GM18505 (cell line): Measurements from ENCODE around the gene AZU1.
"Not testable (repeated sequence)": the region's sequence is repeated elsewhere in the genome, so short reads cannot be mapped to it uniquely, and the experiment has no call there.

ENCODE experiments used
- ATAC-seq: cut with Tn5 transposase; IDR thresholded peaks from one replicate; pipeline ENCODE4 v1.9.1; 2021; ENCODE audit not compliant: unreplicated experiment
- POLR2A ChIP-seq: IDR thresholded peaks from 4 replicates; pipeline ENCODE4 v1.6.1; 2011; ENCODE audit warnings: borderline replicate concordance; ENCODE audit not compliant: insufficient read depth, insufficient read length; ENCODE audit errors: extremely low read depth

AZU1 gene

DNA sequence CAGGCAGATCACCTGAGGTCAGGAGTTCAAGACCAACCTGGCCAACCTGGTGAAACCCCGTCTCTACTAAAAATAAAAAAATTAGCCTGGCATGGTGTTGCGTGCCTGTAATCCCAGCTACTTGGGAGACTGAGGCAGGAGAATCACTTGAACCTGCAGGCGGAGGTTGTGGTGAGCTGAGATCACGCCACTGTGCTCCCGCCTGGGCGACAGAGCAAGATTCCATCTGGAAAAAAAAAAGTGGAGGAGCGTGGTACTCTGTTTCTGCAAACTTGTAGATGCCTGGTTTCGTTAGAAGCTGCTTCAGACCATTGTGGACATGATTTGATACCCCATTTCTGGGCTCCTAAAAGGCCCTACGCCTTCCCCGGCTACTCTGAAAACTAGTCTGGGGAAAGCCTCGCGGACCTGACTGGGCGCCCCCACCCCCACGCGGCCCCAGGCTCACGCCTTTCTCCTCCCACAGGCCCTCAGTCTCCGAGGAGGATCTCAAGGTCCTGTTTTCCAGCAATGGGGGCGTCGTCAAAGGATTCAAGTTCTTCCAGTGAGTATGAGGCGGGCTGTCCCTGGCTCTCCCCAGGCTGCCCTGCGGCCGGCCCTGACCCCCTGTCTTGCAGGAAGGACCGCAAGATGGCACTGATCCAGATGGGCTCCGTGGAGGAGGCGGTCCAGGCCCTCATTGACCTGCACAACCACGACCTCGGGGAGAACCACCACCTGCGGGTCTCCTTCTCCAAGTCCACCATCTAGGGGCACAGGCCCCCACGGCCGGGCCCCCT lies 17.4 kb upstream of the AZU1 start:
- no peak for ATAC-seq
- no peak for TF ChIP-seq POLR2A

DNA sequence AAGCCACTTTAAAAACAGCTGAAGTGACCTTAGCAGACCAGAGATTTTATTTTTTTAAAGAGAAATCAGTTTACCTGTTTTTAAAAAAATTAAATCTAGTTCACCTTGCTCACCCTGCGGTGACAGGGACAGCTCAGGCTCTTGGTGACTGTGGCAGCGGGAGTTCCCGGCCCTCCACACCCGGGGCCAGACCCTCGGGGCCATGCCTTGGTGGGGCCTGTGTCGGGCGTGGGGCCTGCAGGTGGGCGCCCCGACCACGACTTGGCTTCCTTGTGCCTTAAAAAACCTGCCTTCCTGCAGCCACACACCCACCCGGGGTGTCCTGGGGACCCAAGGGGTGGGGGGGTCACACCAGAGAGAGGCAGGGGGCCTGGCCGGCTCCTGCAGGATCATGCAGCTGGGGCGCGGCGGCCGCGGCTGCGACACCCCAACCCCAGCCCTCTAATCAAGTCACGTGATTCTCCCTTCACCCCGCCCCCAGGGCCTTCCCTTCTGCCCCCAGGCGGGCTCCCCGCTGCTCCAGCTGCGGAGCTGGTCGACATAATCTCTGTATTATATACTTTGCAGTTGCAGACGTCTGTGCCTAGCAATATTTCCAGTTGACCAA lies 16.7 kb upstream of the AZU1 start:
- peak; percentile 4 for TF ChIP-seq POLR2A
- no peak for ATAC-seq

DNA sequence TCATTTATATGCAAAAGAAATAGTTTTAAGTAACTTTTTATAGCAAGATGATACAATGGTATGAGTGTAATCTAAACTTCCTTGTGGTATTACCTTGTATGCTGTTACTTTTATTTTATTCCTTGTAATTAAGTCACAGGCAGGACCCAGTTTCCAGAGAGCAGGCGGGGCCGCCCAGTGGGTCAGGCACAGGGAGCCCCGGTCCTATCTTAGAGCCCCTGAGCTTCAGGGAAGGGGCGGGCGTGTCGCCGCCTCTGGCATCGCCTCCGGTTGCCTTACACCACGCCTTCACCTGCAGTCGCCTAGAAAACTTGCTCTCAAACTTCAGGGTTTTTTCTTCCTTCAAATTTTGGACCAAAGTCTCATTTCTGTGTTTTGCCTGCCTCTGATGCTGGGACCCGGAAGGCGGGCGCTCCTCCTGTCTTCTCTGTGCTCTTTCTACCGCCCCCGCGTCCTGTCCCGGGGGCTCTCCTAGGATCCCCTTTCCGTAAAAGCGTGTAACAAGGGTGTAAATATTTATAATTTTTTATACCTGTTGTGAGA lies 16.1 kb upstream of the AZU1 start:
- TF ChIP-seq POLR2A: no peak
- no peak for ATAC-seq

DNA sequence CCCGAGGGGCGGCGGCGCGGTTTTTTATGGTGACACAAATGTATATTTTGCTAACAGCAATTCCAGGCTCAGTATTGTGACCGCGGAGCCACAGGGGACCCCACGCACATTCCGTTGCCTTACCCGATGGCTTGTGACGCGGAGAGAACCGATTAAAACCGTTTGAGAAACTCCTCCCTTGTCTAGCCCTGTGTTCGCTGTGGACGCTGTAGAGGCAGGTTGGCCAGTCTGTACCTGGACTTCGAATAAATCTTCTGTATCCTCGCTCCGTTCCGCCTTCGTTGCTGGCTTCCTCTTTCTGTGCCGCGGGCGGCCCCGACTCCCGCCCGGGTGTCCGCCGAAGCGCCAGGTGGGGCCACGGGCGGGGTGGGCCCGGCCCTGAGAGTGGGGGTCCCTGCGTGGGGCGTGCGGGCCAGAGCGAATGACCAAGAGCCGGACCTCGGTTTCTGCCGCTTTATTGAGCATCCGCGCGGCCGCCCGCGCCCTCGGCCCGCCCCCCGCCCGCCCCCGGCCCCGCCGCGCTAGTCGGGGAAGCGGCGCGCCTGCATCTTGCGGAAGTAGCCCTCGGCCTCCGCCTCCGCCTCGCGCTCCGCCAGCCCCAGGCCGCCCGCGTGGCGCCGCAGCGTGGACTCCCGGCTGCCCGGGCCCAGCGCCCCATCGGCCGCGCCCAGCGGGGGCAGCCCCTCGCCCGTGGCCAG lies 15.4 kb upstream of the AZU1 start:
- ATAC-seq: no peak
- no peak for TF ChIP-seq POLR2A

DNA sequence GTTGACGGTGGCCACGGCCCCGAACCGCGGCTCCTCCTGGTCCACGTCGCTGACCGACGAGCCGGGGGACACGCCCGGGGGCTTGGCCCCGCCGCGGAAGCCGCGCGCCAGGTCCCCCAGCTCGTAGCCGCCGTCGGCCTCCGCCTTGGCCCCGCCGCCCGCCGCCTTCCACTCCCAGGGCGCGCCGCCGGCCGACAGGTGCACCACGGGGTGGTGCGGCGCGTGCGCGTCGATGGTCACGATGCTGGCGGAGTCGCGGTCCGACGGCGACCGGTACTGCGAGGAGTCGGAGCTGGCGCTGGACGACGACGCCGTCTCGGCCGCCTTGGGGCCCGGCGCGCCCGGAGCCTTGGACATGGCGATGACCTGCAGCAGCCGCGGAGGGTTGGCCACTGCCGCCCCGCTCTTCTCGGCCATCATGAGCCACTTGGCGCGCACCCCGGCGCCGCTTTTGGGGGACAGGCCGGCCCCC lies 14.9 kb upstream of the AZU1 start:
- TF ChIP-seq POLR2A: no peak
- ATAC-seq: no peak

DNA sequence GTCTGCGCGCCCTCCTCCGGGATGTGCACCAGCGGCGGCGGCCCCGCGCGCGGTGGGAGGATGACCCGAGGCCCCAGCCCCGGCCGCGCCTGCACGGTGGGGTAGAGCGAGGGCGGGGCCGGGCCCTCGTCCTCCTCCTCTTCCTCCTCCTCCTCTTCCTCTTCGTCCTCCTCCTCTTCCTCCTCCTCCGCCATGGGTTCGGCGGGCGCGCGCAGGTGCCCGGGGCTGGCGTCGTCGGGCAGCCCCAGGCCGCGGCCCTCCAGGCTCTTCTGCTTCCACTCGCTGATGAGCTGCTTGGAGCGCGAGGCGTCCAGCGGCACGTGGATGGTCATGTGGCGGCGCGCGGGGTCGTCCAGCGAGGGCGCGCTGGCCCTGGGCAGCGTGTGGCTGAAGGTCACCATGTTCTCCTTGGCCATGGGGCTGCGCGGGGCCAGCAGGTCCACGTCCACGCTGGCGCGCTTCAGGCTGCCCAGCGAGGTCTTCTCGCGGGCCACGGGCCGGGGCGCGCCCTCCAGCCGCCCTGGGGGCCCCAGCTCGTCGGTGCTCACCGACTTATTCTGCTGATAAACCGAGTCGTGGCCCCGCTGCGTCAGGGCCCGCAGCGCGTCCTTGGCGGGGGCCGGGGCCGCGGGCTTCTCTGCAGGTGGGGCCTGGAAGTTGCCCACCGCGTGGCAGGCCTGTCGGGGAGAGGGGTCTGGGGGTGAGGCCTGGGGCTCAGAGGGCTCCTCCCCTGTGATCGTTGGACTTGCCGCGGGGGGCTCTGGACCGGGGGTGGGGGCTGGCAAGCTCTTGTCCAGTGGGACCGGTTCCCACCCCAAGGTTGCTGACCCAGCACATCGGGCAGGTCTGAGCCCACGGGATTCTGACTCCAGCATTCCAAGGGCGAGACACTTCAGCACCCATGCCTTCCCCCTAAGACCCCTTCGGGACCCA lies 14.2 kb upstream of the AZU1 start:
- TF ChIP-seq POLR2A: no peak
- ATAC-seq: no peak

DNA sequence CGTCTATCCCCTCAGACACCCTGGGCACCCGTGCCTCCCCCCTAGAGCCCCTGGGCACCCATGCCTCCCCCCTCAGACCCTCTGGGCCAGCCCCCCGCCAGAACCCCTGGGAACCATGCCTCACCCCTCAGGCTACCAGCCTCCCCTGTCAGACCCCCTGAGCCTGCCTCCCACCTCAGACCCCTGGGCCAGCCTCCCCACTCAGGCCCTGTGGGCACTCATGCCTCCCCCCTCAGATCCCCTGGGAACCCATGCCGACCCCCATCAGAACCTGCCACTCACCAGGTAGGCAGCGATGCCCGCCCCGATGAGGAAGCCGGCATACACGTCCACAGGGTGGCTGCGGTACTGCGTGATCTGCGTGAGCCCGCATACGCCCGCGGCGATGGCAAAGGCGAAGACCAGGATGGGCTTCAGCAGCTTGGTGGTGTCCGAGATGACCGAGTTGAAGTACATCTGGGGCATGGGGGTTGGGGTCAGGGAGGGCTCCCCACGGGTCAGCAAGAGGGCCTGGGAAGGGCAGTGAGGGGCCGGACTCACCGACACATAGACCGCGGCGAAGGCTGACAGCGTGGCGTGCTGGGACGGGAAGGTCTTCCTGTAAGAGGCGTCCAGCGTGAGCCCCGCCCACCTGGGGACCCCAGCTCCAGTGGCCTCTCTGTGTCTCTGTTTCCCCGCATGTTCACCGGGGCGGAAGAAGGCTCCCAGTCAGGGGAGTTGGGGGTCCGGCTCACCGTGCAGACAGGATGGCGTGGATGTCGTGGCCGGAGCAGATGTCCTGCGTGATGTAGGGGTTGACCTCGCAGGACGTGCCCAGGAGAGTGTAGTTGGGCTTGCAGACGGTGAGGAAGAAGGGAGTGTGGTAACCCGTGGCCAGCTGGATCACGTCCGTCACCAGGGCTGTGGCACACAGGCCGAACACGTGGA lies 13.2 kb upstream of the AZU1 start:
- TF ChIP-seq POLR2A: peak; percentile 6
- no peak for ATAC-seq

DNA sequence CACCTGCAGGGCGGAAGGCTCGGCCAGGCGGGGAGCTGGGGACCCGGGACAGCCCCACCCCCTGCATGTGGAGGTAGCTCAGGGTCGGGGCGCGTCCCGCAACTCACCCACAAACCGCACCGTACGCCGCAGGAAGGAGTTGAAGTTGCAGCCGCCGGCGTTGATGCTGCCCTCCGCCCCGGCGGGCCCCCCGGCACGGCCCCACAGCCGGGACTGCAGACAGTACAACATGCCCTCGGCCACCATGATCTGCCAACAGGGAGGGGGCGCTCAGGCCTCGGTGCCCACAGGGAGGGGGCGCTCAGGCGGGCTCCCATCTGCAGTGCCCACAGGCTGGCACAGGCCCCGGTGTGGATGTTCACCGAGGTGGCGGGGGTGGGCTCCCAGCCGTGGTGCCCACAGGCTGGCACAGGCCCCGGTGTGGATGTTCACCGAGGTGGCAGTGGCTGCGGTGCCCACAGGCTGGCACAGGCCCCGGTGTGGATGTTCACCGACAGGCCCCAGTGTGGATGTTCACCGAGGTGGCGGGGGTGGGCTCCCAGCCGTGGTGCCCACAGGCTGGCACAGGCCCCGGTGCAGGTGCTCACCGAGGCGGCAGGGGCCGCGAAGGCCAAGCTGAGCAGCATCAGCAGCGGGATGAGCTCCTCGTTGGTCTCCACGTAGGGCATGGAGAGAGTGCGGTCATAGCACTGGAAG lies 12.4 kb upstream of the AZU1 start:
- no peak for TF ChIP-seq POLR2A
- ATAC-seq: no peak

DNA sequence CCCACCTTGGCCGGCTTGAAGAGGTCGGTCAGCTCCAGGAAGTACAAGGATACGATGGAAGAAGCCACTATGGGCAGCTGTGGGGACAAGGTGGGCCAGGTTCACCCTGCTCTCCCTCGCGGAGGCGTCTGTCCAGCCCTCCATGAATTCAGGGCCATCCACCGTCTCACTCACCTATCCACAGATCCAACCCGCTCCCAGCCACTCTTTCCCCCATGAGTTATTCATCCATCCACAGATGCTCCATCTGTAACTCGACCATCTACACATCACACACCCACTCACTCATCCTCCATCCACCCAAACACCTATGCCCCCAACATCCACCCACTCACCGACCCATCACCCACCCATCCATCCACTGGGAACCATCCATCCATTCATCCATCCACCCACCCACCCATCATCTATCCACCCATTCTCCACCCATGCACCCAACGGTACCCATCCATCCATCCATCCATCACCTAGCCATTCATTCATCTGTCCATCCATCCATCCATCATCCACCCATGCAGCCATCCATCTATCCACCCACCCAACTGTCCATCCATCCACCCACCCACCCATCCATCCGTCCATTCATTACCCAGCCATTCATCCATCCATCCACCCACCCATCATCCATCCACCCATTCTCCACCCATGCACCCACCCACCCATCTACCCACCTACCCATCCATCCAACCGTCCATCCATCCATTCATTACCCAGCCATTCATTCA lies 11.7 kb upstream of the AZU1 start:
- ATAC-seq: no peak
- TF ChIP-seq POLR2A: no peak

DNA sequence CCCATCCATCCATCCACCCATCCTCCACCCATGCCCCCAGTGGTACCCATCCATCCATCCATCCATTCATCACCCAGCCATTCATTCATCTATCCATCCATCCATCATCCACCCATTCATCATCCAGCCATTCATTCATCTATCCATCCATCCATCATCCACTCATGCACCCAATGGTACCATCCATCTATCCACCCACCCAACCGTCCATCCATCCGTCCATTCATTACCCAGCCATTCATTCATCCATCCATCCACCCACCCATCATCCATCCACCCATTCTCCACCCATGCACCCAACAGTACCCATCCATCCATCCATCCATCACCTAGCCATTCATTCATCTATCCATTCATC lies 11.2 kb upstream of the AZU1 start:
- no peak for TF ChIP-seq POLR2A
- no peak for ATAC-seq

DNA sequence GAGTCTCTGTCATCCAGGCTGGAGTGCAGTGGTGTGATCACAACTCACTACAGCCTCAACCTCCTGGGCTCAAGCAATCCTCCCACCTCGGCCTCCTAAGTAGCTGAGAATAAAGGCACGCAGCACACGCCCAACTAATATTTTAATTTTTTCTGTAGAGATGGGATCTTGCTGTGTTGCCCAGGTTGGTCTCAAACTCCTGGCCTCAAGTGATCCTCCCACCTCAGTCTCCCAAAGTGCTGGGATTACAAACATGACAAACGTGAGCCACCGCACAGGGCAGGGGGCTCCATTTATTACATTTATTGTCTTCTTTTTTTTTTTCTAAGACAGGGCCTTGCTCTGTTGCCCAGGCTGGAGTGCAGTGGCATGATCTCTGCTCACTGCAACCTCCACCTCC lies 7.4 kb upstream of the AZU1 start:
- not testable (repeated sequence) for ATAC-seq
